Measurements from ENCODE around the gene FOXC1. TPM values are rescaled to one million over a fixed set of nuclear protein-coding genes. Genes with fewer than 3 reads are reported as not detected.

FOXC1 gene
- total RNA-seq, 1 experiment from 2014 or later, result 40.7 TPM

DNA sequence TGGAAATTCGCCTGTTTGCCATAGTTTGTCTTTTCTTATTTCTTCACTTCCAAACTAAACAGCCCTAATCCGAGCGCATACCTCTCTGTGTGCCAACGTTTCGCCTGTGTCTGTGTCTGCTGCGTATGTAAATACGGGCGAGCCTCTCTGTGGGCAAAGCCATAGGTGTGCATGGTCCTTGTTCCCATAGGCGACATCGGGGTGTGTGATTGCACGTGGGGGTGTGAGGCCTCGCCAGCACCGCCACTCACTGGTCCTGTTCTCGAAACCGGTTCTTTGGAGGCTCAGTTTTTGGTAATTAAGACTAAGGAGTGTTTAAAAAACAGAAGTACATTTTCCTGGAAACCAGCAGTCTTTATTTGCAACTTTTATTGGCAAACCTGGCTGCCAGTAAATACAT, 6.0 kb upstream of the FOXC1 start:
- DNase-seq (ENCODE audit: low read depth, low spot score), result no peak
- H3K4me3 ChIP-seq (replicated peaks in 1 of 2; ENCODE audit: low read depth in 1 of 2, low read length in 2 of 2), result peak overlapping the region in 1 of 2 experiments; percentile 53; a peak in 2 of 4 replicates
- no peaks in the 10 kb centered on the region for H3K9me3 ChIP-seq (ENCODE audit: control insufficient read depth in 1 of 2, insufficient read depth in 1 of 2, low read depth in 1 of 2, low read length in 2 of 2)
- ChIA-PET CTCF (no interaction called here), RAD21 (ENCODE audit: low non-redundant PET in 1 of 2, low total read pairs in 2 of 2, uncharacterized antibody in 2 of 2, unreplicated experiment in 2 of 2) (no interaction called here), POLR2A (no interaction called here)
- no TSS peak for BruUV-seq (replicated peaks)
- TF ChIP-seq ELF1 (IDR thresholded peaks at IDR 0.05; ENCODE audit: borderline replicate concordance, low read depth), result no peak
- no peaks in the 10 kb centered on the region for H4K20me1 ChIP-seq (ENCODE audit: insufficient read depth)
- H3K4me1 ChIP-seq (ENCODE audit: control insufficient read depth in 1 of 2, insufficient read depth in 2 of 2, low read length in 2 of 2), result peaks cover 0 to 10% of the 10 kb centered on the region in 2 experiments; a peak in 3 of 4 replicates
- H3K27me3 ChIP-seq (ENCODE audit: insufficient read depth, low read length), result no peaks in the 10 kb centered on the region
- intact Hi-C loops (cut with micrococcal nuclease), result loop anchor here (1.0 to 2.0 kb wide), 3 partner anchors 751 to 1091 kb away; no protein-coding TSS in a partner anchor
- H3K9ac ChIP-seq (ENCODE audit: low read length), result peak overlapping the region; percentile 48; the same call in 1 of the 2 replicates
- no peaks in the 10 kb centered on the region for H3K9me2 ChIP-seq (ENCODE audit: insufficient read depth)
- no peak for ATAC-seq
- no peaks in the 10 kb centered on the region for H3K36me3 ChIP-seq (ENCODE audit: control insufficient read depth in 1 of 2, insufficient read depth in 2 of 2, low read length in 2 of 2)
- no peak overlapping the region; the same call in 1 of the 2 replicates for H3K27ac ChIP-seq (ENCODE audit: low read depth, low read length)
- H2AFZ ChIP-seq (ENCODE audit: low read depth, low read length, poor library complexity, severe bottlenecking), result peak overlapping the region; percentile 82
- no peaks in the 10 kb centered on the region for H3K79me2 ChIP-seq (ENCODE audit: insufficient read depth, low read length)
- peak overlapping the region; percentile 88 for H3K4me2 ChIP-seq (ENCODE audit: low read length)

DNA sequence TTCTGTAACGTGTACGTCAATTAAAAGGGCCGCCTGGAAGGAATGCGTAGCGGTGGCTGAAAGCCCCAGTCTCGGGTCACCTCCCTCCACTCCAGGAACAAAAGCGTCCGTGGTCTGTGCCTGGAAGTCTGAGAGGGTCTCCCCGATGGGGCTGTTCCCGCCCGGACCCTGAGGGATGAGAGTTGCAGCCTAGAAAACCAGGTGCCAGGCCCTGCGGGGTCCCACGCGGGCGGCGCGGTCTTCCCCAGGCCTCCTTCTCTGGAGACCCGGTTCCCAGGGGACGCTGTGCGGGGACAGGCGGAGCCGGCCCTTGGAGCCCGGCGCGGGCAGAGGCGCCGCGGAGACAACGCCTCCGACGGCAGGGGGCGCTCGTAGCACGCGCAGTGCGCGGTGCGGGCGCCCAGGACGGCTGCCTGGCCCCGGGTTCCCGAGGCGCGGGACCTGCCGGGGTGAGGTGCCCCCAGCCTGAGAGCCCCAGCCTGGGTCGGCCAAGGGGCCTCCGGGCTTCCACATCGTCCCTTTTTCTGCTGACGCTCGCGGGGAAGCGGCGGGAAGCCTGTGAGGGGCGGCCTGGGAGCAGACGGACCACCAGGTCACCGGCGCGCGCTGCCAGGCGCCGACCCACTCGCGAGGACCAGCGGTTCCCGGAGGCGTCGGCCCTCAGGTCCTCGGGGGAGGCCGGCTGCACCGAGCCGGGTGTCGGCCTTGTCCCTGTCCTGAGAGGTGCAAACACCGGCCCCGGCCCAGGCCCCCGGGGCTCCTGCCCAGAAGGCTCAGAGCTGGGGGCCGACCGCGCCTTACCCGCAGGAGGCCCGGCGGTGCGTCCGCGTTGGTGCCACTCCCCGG, 5.3 kb upstream of the FOXC1 start:
- no peaks in the 10 kb centered on the region for H3K36me3 ChIP-seq (ENCODE audit: control insufficient read depth in 1 of 2, insufficient read depth in 2 of 2, low read length in 2 of 2)
- H4K20me1 ChIP-seq (ENCODE audit: insufficient read depth), result no peaks in the 10 kb centered on the region
- BruUV-seq (replicated peaks), result no TSS peak
- POLR2A ChIA-PET, result no interaction called here
- intact Hi-C loops (cut with micrococcal nuclease), result loop anchor here (1.0 to 5.0 kb wide), 5 partner anchors 83 to 1090 kb away; no protein-coding TSS in a partner anchor
- H3K9me2 ChIP-seq (ENCODE audit: insufficient read depth), result no peaks in the 10 kb centered on the region
- H3K4me1 ChIP-seq (ENCODE audit: control insufficient read depth in 1 of 2, insufficient read depth in 2 of 2, low read length in 2 of 2), result peaks cover 0 to 16% of the 10 kb centered on the region in 2 experiments; a peak in 3 of 4 replicates
- CTCF ChIA-PET, result no interaction called here
- peak overlapping the region; percentile 82 for H2AFZ ChIP-seq (ENCODE audit: low read depth, low read length, poor library complexity, severe bottlenecking)
- RAD21 ChIA-PET (ENCODE audit: low non-redundant PET in 1 of 2, low total read pairs in 2 of 2, uncharacterized antibody in 2 of 2, unreplicated experiment in 2 of 2), result no interaction called here
- peak overlapping the region; percentile 35 to 53 for H3K4me3 ChIP-seq (replicated peaks in 1 of 2; ENCODE audit: low read depth in 1 of 2, low read length in 2 of 2)
- TF ChIP-seq RAD21 (IDR thresholded peaks at IDR 0.05; ENCODE audit: low read depth) (peak; percentile 95), ZNF274 (IDR thresholded peaks at IDR 0.05; ENCODE audit: low read depth, low read length) (no peak)
- TF ChIP-seq, protein P1, sequence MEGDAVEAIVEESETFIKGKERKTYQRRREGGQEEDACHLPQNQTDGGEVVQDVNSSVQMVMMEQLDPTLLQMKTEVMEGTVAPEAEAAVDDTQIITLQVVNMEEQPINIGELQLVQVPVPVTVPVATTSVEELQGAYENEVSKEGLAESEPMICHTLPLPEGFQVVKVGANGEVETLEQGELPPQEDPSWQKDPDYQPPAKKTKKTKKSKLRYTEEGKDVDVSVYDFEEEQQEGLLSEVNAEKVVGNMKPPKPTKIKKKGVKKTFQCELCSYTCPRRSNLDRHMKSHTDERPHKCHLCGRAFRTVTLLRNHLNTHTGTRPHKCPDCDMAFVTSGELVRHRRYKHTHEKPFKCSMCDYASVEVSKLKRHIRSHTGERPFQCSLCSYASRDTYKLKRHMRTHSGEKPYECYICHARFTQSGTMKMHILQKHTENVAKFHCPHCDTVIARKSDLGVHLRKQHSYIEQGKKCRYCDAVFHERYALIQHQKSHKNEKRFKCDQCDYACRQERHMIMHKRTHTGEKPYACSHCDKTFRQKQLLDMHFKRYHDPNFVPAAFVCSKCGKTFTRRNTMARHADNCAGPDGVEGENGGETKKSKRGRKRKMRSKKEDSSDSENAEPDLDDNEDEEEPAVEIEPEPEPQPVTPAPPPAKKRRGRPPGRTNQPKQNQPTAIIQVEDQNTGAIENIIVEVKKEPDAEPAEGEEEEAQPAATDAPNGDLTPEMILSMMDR (IDR thresholded peaks at IDR 0.05 in 2 of 3, conservative IDR thresholded peaks at IDR 0.05 in 1 of 3; ENCODE audit: borderline replicate concordance in 1 of 3, insufficient read depth in 1 of 3, low read depth in 2 of 3, low read length in 2 of 3), result peak; percentile 77 to 84 (median 77)
- H3K79me2 ChIP-seq (ENCODE audit: insufficient read depth, low read length), result no peaks in the 10 kb centered on the region
- DNase-seq (ENCODE audit: low read depth, low spot score), result no peak
- no peaks in the 10 kb centered on the region for H3K9me3 ChIP-seq (ENCODE audit: control insufficient read depth in 1 of 2, insufficient read depth in 1 of 2, low read depth in 1 of 2, low read length in 2 of 2)
- H3K4me2 ChIP-seq (ENCODE audit: low read length), result peak overlapping the region; percentile 88
- H3K27me3 ChIP-seq (ENCODE audit: insufficient read depth, low read length), result no peaks in the 10 kb centered on the region
- H3K27ac ChIP-seq (ENCODE audit: low read depth, low read length), result no peak overlapping the region; the same call in 1 of the 2 replicates
- peak; percentile 93 for ATAC-seq
- H3K9ac ChIP-seq (ENCODE audit: low read length), result peak overlapping the region; percentile 48

Measured in HCT116 (cell line).